Epithelial cell of esophagus (primary cell): ENCODE results near the gene RASGRP2.

Experiments
- DNase-seq: peaks from one replicate; pipeline ENCODE4 v3.0.0; 2010; ENCODE audit warnings: low read depth
- H3K4me3 ChIP-seq: 2 replicates; pipeline ENCODE4 v1.5.1; 2011; ENCODE audit warnings: mild to moderate bottlenecking, low read length, control low read depth
- CTCF ChIP-seq: IDR thresholded peaks from 2 replicates; pipeline ENCODE4 v1.5.1; 2011; ENCODE audit warnings: low read depth, mild to moderate bottlenecking, low read length, control low read depth, inconsistent platforms; ENCODE audit not compliant: insufficient read depth; ENCODE audit errors: missing control alignments

RASGRP2 gene

DNA sequence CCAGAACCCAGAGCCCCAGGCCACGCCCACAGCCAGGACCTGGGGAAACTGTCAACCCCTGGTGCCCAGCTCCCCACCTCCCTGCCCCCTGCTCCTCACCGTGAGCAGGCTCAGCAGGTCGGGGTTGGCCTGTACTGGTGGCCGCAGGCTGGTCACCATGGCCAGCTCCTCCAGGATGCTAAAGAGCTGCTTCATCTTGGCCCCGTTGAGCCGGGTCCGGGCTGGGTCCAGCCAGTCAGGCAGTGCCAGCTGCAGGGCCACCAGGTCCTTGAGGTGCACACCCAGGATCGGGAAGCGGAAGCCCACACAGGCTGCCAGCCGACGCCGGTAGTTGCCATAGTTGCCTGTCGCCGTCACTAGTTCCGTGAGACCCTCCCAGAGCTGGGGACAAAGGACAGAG is 7.3 kb downstream of the RASGRP2 start:
- no peak for TF ChIP-seq CTCF

GRCh38 chr11:64735725-64736259 is 8.2 kb downstream of the RASGRP2 start:
- H3K4me3 ChIP-seq, result no peak overlapping the region
- no peak for DNase-seq
- TF ChIP-seq CTCF, result no peak

More for the DNA sequence above, 7.3 kb downstream of the RASGRP2 start:
- no peak for DNase-seq
- H3K4me3 ChIP-seq, result no peak overlapping the region

GRCh38 chr11:64734811-64735724 is 8.9 kb downstream of the RASGRP2 start:
- no peak overlapping the region for H3K4me3 ChIP-seq
- TF ChIP-seq CTCF, result no peak
- DNase-seq, result no peak

DNA sequence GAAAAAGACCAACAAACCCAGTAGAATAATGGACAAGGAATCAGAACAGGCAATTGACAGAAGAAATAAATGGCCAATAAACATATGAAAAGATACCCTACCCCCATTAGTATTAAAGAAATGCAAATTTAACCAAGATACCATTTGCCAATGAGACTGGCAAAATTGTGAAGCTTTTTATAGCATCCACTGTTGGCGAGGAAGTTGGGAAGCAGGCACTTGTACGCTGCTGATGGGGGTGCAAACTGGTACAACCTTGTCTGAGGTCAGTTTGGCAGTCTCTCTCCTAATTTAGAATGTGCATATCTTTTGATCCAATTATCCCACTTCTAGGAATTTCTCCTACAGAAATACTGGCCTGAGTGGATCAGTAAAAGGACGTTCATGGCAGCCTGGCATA is 12.3 kb downstream of the RASGRP2 start:
- H3K4me3 ChIP-seq, result no peak overlapping the region
- TF ChIP-seq CTCF, result no peak
- DNase-seq, result no peak

GRCh38 chr11:64729851-64730382 is 14.0 kb downstream of the RASGRP2 start:
- H3K4me3 ChIP-seq, result no peak overlapping the region
- TF ChIP-seq CTCF, result no peak
- peak; percentile 29 for DNase-seq

GRCh38 chr11:64728757-64729365 is 15.1 kb downstream of the RASGRP2 start:
- DNase-seq, result no peak
- no peak overlapping the region for H3K4me3 ChIP-seq
- no peak for TF ChIP-seq CTCF
